OCI-LY7 (cell line): ENCODE results near the gene GATA6. TPM values are rescaled to one million over a fixed set of nuclear protein-coding genes. Genes with fewer than 3 reads are reported as not detected.

Experiments
- BruUV-seq: library from RNA; stranded (reverse); fragments of 400-500 nt; replicated peaks from 2 replicates; lab custom pipeline; 2021; lab: Mats Ljungman, UMichigan
- CTCF ChIA-PET: fragments of 300-600 bp; sonication (Branson Sonifier 250); formaldehyde crosslinking; loops from one replicate; lab custom pipeline; 2022; ENCODE audit warnings: antibody characterized with exemption; ENCODE audit not compliant: unreplicated experiment; lab: Charles Lee
- POLR2A ChIA-PET: fragments of 300-600 bp; sonication (Branson Sonifier 250); formaldehyde crosslinking; loops from one replicate; lab custom pipeline; 2022; ENCODE audit warnings: antibody characterized with exemption; lab: Charles Lee
- DNase-seq: peaks from one replicate; pipeline ENCODE4 v3.0.0-alpha.2; 2015; ENCODE audit warnings: low spot score
- H2AFZ ChIP-seq: fragments of 200-600 bp; sonication (generic), shearing (Covaris generic); 2 replicates; pipeline ENCODE4 v1.6.1; 2014; ENCODE audit warnings: mild to moderate bottlenecking, antibody characterized with exemption, low read length, moderate library complexity
- H3K27ac ChIP-seq: fragments of 200-600 bp; sonication (generic); 2 replicates; pipeline ENCODE4 v1.5.1; 2014; ENCODE audit warnings: mixed run types, low read depth, mild to moderate bottlenecking, moderate library complexity, low read length, inconsistent platforms; ENCODE audit not compliant: poor library complexity, severe bottlenecking
- H3K36me3 ChIP-seq: fragments of 200-600 bp; sonication (generic); 2 replicates; pipeline ENCODE4 v1.6.1; 2014; ENCODE audit warnings: mild to moderate bottlenecking, antibody characterized with exemption, low read length, moderate library complexity, mixed read lengths; ENCODE audit not compliant: insufficient read depth
- H3K4me1 ChIP-seq: fragments of 200-600 bp; sonication (generic); 2 replicates; pipeline ENCODE4 v1.5.1; 2014; ENCODE audit warnings: mild to moderate bottlenecking, low read length; ENCODE audit not compliant: insufficient read depth, poor library complexity, severe bottlenecking
- H3K4me2 ChIP-seq: fragments of 200-600 bp; sonication (generic); 2 replicates; pipeline ENCODE4 v1.6.1; 2014; ENCODE audit warnings: mild to moderate bottlenecking, low read length
- H3K4me3 ChIP-seq: fragments of 200-600 bp; sonication (generic); 2 replicates; pipeline ENCODE4 v1.5.1; 2014; ENCODE audit warnings: mild to moderate bottlenecking, low read depth, low read length; ENCODE audit not compliant: poor library complexity, severe bottlenecking
- H3K79me2 ChIP-seq: fragments of 200-600 bp; sonication (generic); 2 replicates; pipeline ENCODE4 v1.6.1; 2016; ENCODE audit warnings: low read depth, mild to moderate bottlenecking, low read length, moderate library complexity, mixed read lengths; ENCODE audit not compliant: insufficient read depth
- H3K9me2 ChIP-seq: fragments of 200-600 bp; sonication (generic); 2 replicates; pipeline ENCODE4 v1.6.1; 2016; ENCODE audit warnings: mild to moderate bottlenecking, low read length, mixed read lengths; ENCODE audit not compliant: insufficient read depth
- H3K9me3 ChIP-seq: fragments of 200-600 bp; sonication (generic); 2 replicates; pipeline ENCODE4 v1.6.1; 2014; ENCODE audit warnings: mild to moderate bottlenecking, mixed run types, low read length, mixed read lengths
- H4K20me1 ChIP-seq: fragments of 200-600 bp; sonication (generic); 2 replicates; pipeline ENCODE4 v1.6.1; 2014; ENCODE audit warnings: mild to moderate bottlenecking, antibody characterized with exemption, low read length, moderate library complexity, mixed read lengths; ENCODE audit not compliant: insufficient read depth
- CTCF ChIP-seq: fragments of 200-600 bp; sonication (generic); conservative IDR thresholded peaks from 2 replicates; pipeline ENCODE4 v1.5.1; 2014; ENCODE audit warnings: mild to moderate bottlenecking, antibody characterized with exemption, low read length, moderate library complexity, mixed read lengths
- EZH2phosphoT487 ChIP-seq: fragments of 200-600 bp; sonication (generic); IDR thresholded peaks from 2 replicates; pipeline ENCODE4 v1.6.1; 2018; ENCODE audit warnings: low read depth, borderline replicate concordance, mild to moderate bottlenecking, mixed run types, antibody characterized with exemption, low read length, moderate library complexity, mixed read lengths
- intact Hi-C: fragments of 100-400 bp; cut with micrococcal nuclease; formaldehyde crosslinking; loops from one replicate; pipeline ENCODE4 v1.10.0; 2022; ENCODE audit not compliant: unreplicated experiment
- total RNA-seq, 2 experiments: library from RNA; depleted of rRNA in 1 of 2; stranded (reverse); fragments of >200 nt in 1 of 2; shearing (Covaris generic) in 1 of 2; gene quantifications; 2 replicates each; pipeline ENCODE4 v1.2.3, GENCODE V29; 2014 to 2022

Gene GATA6
- total RNA-seq, 2 experiments from 2014 or later = not detected

- BruUV-seq = no TSS peak
Measured at GRCh38 chr18:22167471-22168241, 1.7 kb upstream of the GATA6 start.

GRCh38 chr18:22168360-22168921, 948 bp upstream of the GATA6 start:
- Histone ChIP-seq H3K4me2 (no peak overlapping the region), H3K36me3 (no peaks in the 10 kb centered on the region), H3K4me1 (no peaks in the 10 kb centered on the region), H3K4me3 (no peak overlapping the region), H4K20me1 (no peaks in the 10 kb centered on the region), H3K9me3 (no peaks in the 10 kb centered on the region), H3K9me2 (no peaks in the 10 kb centered on the region), H3K79me2 (no peaks in the 10 kb centered on the region), H2AFZ (no peak overlapping the region), H3K27ac (no peak overlapping the region)
- no peak for DNase-seq
- ChIA-PET CTCF (no interaction called here), POLR2A (no interaction called here)
- TF ChIP-seq EZH2phosphoT487 (no peak), CTCF (no peak)
- intact Hi-C loops = no loop called here
- BruUV-seq = no TSS peak

More at GRCh38 chr18:22167471-22168241, 1.7 kb upstream of the GATA6 start:
- no peak for DNase-seq
- no peaks in the 10 kb centered on the region for H3K4me1 ChIP-seq
- H3K79me2 ChIP-seq = no peaks in the 10 kb centered on the region
- intact Hi-C loops = no loop called here
- H3K36me3 ChIP-seq = no peaks in the 10 kb centered on the region
- H3K9me3 ChIP-seq = no peaks in the 10 kb centered on the region
- no peaks in the 10 kb centered on the region for H3K9me2 ChIP-seq
- H2AFZ ChIP-seq = no peak overlapping the region
- no peaks in the 10 kb centered on the region for H4K20me1 ChIP-seq
- no peak overlapping the region for H3K4me2 ChIP-seq
- ChIA-PET CTCF (no interaction called here), POLR2A (interaction anchor here (0.6 kb wide), 1 partner anchor 11 kb away, joined by 4 read pairs; no protein-coding TSS in a partner anchor)
- no peak overlapping the region for H3K4me3 ChIP-seq
- TF ChIP-seq CTCF (no peak), EZH2phosphoT487 (no peak)
- no peak overlapping the region for H3K27ac ChIP-seq
